Neural progenitor cell (in vitro differentiated cells): ENCODE data around the gene RADIL. TPM values are rescaled to one million over a fixed set of nuclear protein-coding genes. Genes with fewer than 3 reads are reported as not detected.

Experiments used
- DNase-seq: peaks from one replicate; pipeline ENCODE4 v3.0.0-alpha.2; 2016; ENCODE audit warnings: low spot score
- H2AFZ ChIP-seq: fragments of 200-600 bp; sonication (generic); replicated peaks from 2 replicates; pipeline ENCODE4 v1.6.1; 2016; ENCODE audit warnings: antibody characterized with exemption
- H3F3A ChIP-seq: fragments of 200-600 bp; sonication (generic); 2 replicates; pipeline ENCODE4 v1.6.1; 2016; ENCODE audit warnings: antibody characterized with exemption, low read depth
- H3K27ac ChIP-seq: fragments of 200-600 bp; sonication (generic); 2 replicates; pipeline ENCODE4 v1.5.1; 2016; ENCODE audit warnings: mild to moderate bottlenecking
- H3K27me3 ChIP-seq: fragments of 200-600 bp; sonication (generic); 2 replicates; pipeline ENCODE4 v1.6.1; 2016; ENCODE audit warnings: mild to moderate bottlenecking, moderate library complexity
- H3K36me3 ChIP-seq: fragments of 200-600 bp; sonication (generic); 2 replicates; pipeline ENCODE4 v1.5.1; 2016
- H3K4me1 ChIP-seq: fragments of 200-600 bp; sonication (generic); 2 replicates; pipeline ENCODE4 v1.6.1; 2016; ENCODE audit warnings: mixed run types
- H3K4me2 ChIP-seq: fragments of 200-600 bp; sonication (generic); 2 replicates; pipeline ENCODE4 v1.6.1; 2016
- H3K4me3 ChIP-seq: fragments of 200-600 bp; sonication (generic); 2 replicates; pipeline ENCODE4 v1.5.1; 2016
- H3K79me2 ChIP-seq: fragments of 200-600 bp; sonication (generic); 2 replicates; pipeline ENCODE4 v1.6.1; 2016; ENCODE audit warnings: low read depth
- H3K9ac ChIP-seq: fragments of 200-600 bp; sonication (generic); 2 replicates; pipeline ENCODE4 v1.6.1; 2016
- H3K9me3 ChIP-seq: fragments of 200-600 bp; sonication (generic); 2 replicates; pipeline ENCODE4 v1.5.1; 2016; ENCODE audit warnings: low read depth
- H4K20me1 ChIP-seq: fragments of 200-600 bp; sonication (generic); 2 replicates; pipeline ENCODE4 v1.6.1; 2016; ENCODE audit warnings: low read depth
- H3K27ac Mint-ChIP-seq: 3 replicates; pipeline ENCODE4 v1.8.0; 2021; ENCODE audit warnings: mixed read lengths
- H3K27me3 Mint-ChIP-seq: 2 replicates; pipeline ENCODE4 v1.8.0; 2022; ENCODE audit warnings: low read depth, mild to moderate bottlenecking, inconsistent platforms, moderate library complexity, mixed read lengths; ENCODE audit not compliant: insufficient read depth
- H3K36me3 Mint-ChIP-seq: 3 replicates; pipeline ENCODE4 v1.8.0; 2021; ENCODE audit warnings: mixed read lengths
- H3K4me1 Mint-ChIP-seq: 3 replicates; pipeline ENCODE4 v1.8.0; 2021; ENCODE audit warnings: mixed read lengths
- H3K4me3 Mint-ChIP-seq: 3 replicates; pipeline ENCODE4 v1.8.0; 2021; ENCODE audit warnings: mild to moderate bottlenecking, moderate library complexity, mixed read lengths
- H3K9me3 Mint-ChIP-seq: 3 replicates; pipeline ENCODE4 v1.8.0; 2020; ENCODE audit warnings: mixed read lengths
- CTCF ChIP-seq: fragments of 200-600 bp; sonication (generic); IDR thresholded peaks from 2 replicates; pipeline ENCODE4 v1.5.1; 2017; ENCODE audit warnings: antibody characterized with exemption, mild to moderate bottlenecking
- EZH2 ChIP-seq: fragments of 200-600 bp; sonication (generic); IDR thresholded peaks from 2 replicates; pipeline ENCODE4 v1.6.1; 2017; ENCODE audit warnings: antibody characterized with exemption, mild to moderate bottlenecking, moderate library complexity
- EZH2phosphoT487 ChIP-seq: fragments of 200-600 bp; sonication (generic); IDR thresholded peaks from 2 replicates; pipeline ENCODE4 v1.6.1; 2017; ENCODE audit warnings: antibody characterized with exemption
- total RNA-seq: library from RNA; depleted of rRNA; stranded (reverse); fragments of >200 nt; gene quantifications from 2 replicates; pipeline ENCODE4 v1.2.3, GENCODE V29; 2015; ENCODE audit warnings: low replicate concordance

RADIL gene
- total RNA-seq, 1 donor from 2014 or later, result 3.1 TPM

- Histone ChIP-seq H3F3A (peaks cover 18% of the 10 kb centered on the region), H4K20me1 (no peaks in the 10 kb centered on the region), H3K9me3 (no peaks in the 10 kb centered on the region), H3K27me3 (peaks cover 17% of the 10 kb centered on the region), H3K27ac (no peak overlapping the region), H2AFZ (no peak overlapping the region), H3K4me3 (no peak overlapping the region), H3K4me1 (peaks cover 5% of the 10 kb centered on the region), H3K79me2 (no peaks in the 10 kb centered on the region), H3K9ac (no peak overlapping the region), H3K4me2 (no peak overlapping the region), H3K36me3 (no peaks in the 10 kb centered on the region)
- no peak for DNase-seq
- Mint-ChIP-seq H3K27ac (no peak overlapping the region), H3K27me3 (peaks cover 12% of the 10 kb centered on the region), H3K4me3 (no peak overlapping the region), H3K9me3 (no peaks in the 10 kb centered on the region), H3K4me1 (peaks cover 16% of the 10 kb centered on the region), H3K36me3 (no peaks in the 10 kb centered on the region)
- no peak for TF ChIP-seq EZH2phosphoT487
- no peak for TF ChIP-seq EZH2
- TF ChIP-seq CTCF, result no peak
These were observed 1.8 kb upstream of the RADIL start for GRCh38 chr7:4885317-4885807.

- Mint-ChIP-seq H3K9me3 (no peaks in the 10 kb centered on the region), H3K27me3 (peaks cover 6% of the 10 kb centered on the region), H3K27ac (peak overlapping the region; percentile 67), H3K4me1 (peaks cover 28% of the 10 kb centered on the region), H3K4me3 (peak overlapping the region; percentile 78), H3K36me3 (no peaks in the 10 kb centered on the region)
- H3K4me3 ChIP-seq, result no peak overlapping the region
- H2AFZ ChIP-seq, result no peak overlapping the region
- no peak for DNase-seq
- H3K4me1 ChIP-seq, result peaks cover 5% of the 10 kb centered on the region
- no peak overlapping the region for H3K27ac ChIP-seq
- no peak overlapping the region for H3K4me2 ChIP-seq
- no peaks in the 10 kb centered on the region for H3K79me2 ChIP-seq
- H4K20me1 ChIP-seq, result no peaks in the 10 kb centered on the region
- peaks cover 18% of the 10 kb centered on the region for H3F3A ChIP-seq
- peaks cover 17% of the 10 kb centered on the region for H3K27me3 ChIP-seq
- H3K9ac ChIP-seq, result no peak overlapping the region
- no peaks in the 10 kb centered on the region for H3K9me3 ChIP-seq
- no peak for TF ChIP-seq EZH2phosphoT487
- no peak for TF ChIP-seq CTCF
- TF ChIP-seq EZH2, result no peak
- H3K36me3 ChIP-seq, result no peaks in the 10 kb centered on the region
These were observed 648 bp upstream of the RADIL start for GRCh38 chr7:4884164-4884563.

GRCh38 chr7:4883033-4883371 is 514 bp downstream of the RADIL start:
- Mint-ChIP-seq H3K27ac (no peak overlapping the region), H3K36me3 (no peaks in the 10 kb centered on the region), H3K9me3 (no peaks in the 10 kb centered on the region), H3K4me3 (peak overlapping the region; percentile 94), H3K27me3 (peaks cover 7% of the 10 kb centered on the region), H3K4me1 (peaks cover 35% of the 10 kb centered on the region)
- Histone ChIP-seq H3K79me2 (no peaks in the 10 kb centered on the region), H3K4me3 (peak overlapping the region; percentile 74), H3K9me3 (no peaks in the 10 kb centered on the region), H3K27me3 (peaks cover 17% of the 10 kb centered on the region), H3K4me2 (peak overlapping the region; percentile 79), H4K20me1 (no peaks in the 10 kb centered on the region), H3F3A (peaks cover 18% of the 10 kb centered on the region), H2AFZ (peak overlapping the region; percentile 71), H3K27ac (no peak overlapping the region), H3K36me3 (no peaks in the 10 kb centered on the region), H3K4me1 (peaks cover 5% of the 10 kb centered on the region), H3K9ac (no peak overlapping the region)
- no peak for TF ChIP-seq EZH2phosphoT487
- no peak for DNase-seq

GRCh38 chr7:4882169-4883032 is 1.1 kb downstream of the RADIL start:
- peak overlapping the region; percentile 79 for H3K4me2 ChIP-seq
- DNase-seq, result peak; percentile 68
- H4K20me1 ChIP-seq, result no peaks in the 10 kb centered on the region
- peak overlapping the region; percentile 71 for H2AFZ ChIP-seq
- Mint-ChIP-seq H3K4me3 (peak overlapping the region; percentile 94), H3K4me1 (peaks cover 35% of the 10 kb centered on the region), H3K9me3 (no peaks in the 10 kb centered on the region), H3K36me3 (peaks cover 2% of the 10 kb centered on the region), H3K27ac (peak overlapping the region; percentile 67), H3K27me3 (peaks cover 9% of the 10 kb centered on the region)
- peak overlapping the region; percentile 74 for H3K4me3 ChIP-seq
- no peaks in the 10 kb centered on the region for H3K79me2 ChIP-seq
- no peak overlapping the region for H3K27ac ChIP-seq
- no peaks in the 10 kb centered on the region for H3K36me3 ChIP-seq
- no peak overlapping the region for H3K9ac ChIP-seq
- peaks cover 18% of the 10 kb centered on the region for H3F3A ChIP-seq
- TF ChIP-seq CTCF (no peak), EZH2 (no peak), EZH2phosphoT487 (no peak)
- peaks cover 17% of the 10 kb centered on the region for H3K27me3 ChIP-seq
- peaks cover 5% of the 10 kb centered on the region for H3K4me1 ChIP-seq
- no peaks in the 10 kb centered on the region for H3K9me3 ChIP-seq
